Suppressor macrophage treated with lipopolysaccharide for 4 hours (primary cell): ENCODE results near the gene KRT16.
"Not testable (repeated sequence)": the region's sequence is repeated elsewhere in the genome, so short reads cannot be mapped to it uniquely, and the experiment has no call there.

Experiments used
- DNase-seq: peaks from one replicate; pipeline ENCODE4 v3.0.0-alpha.2; 2020

KRT16 gene

GRCh38 chr17:41614098-41614497 lies 1.5 kb upstream of the KRT16 start:
- no peak for DNase-seq

- DNase-seq, result no peak
Observed at GRCh38 chr17:41613277-41614082, 913 bp upstream of the KRT16 start.

GRCh38 chr17:41610965-41611640 lies 1.5 kb downstream of the KRT16 start:
- DNase-seq, result no peak

GRCh38 chr17:41610061-41610517 lies 2.5 kb downstream of the KRT16 start:
- DNase-seq, result not testable (repeated sequence)

- DNase-seq, result not testable (repeated sequence)
Observed at GRCh38 chr17:41606930-41607329, 5.6 kb downstream of the KRT16 start.

DNA sequence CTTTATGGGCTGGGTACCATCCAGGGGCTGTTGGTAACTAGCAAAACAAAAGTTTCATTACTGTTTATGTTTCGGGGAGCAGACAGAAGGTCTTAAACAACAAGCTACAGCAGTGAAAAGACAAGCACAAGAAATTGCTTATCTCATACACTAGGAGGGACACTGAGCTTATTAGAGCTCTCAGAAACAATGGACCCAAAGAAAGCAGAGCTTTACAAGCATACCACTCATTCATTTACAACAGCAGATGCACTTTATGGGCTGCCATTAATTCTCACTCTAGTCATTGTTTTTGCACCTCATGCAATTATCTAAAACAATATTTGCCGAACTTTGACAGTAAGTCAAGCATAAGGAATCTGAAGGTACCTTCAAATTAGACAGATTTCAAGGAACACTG lies 10.0 kb downstream of the KRT16 start:
- DNase-seq, result no peak

- DNase-seq, result no peak
Observed at GRCh38 chr17:41600318-41600717, 12.2 kb downstream of the KRT16 start.

GRCh38 chr17:41599680-41600079 lies 12.9 kb downstream of the KRT16 start:
- DNase-seq, result no peak

GRCh38 chr17:41595585-41595984 lies 17.0 kb downstream of the KRT16 start:
- no peak for DNase-seq

DNA sequence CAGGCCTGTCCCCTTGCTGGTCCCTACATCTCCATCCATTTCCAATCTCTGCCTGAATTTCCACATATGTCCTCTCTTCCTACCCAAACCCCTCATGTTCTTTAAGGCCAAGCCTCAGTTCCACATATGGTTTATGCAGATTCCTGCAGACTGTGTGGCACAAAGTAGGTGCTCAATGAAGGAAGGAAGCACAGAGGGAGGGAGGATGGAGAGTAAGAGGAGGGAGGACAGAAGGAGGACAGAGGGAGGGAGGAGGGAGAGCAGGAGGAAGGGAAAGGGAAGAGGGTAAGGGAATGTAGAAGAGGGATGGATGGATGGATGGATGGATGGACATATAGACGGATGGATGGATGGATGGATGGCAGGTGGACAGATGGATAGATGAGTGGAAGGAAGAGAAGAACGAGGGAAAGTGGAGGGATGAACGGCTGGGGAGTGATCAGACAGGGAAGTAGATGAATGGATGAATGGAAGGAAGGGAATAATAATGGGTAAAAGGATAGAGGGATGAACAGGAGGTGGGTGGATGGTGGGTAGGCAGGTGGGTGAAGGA lies 18.1 kb downstream of the KRT16 start:
- no peak for DNase-seq

GRCh38 chr17:41593306-41593981 lies 19.1 kb downstream of the KRT16 start:
- DNase-seq, result no peak

GRCh38 chr17:41592601-41593305 lies 19.8 kb downstream of the KRT16 start:
- no peak for DNase-seq

DNA sequence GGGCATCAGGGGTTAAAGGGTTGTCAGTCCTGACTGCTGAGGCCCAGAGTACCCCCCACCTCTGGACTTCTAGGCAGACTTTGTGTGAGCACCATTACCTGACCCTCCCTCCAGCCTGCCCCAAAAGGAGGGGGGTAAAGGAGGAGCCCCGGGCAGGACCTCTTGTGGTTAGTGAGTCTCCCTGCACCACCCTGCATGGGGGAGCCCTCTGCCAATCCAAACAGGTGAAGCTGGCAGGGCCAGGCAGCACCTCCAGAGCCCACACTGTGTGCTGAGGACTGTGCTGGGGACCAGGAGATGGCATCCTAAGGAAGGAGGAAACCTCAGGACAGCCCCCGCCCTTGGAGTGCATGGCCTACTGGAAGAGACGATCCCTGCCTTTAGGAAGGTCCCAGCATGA lies 23.3 kb downstream of the KRT16 start:
- no peak for DNase-seq

- DNase-seq, result no peak
Observed at GRCh38 chr17:41588126-41588810, 24.3 kb downstream of the KRT16 start.

GRCh38 chr17:41586863-41587495 lies 25.6 kb downstream of the KRT16 start, which contains the start of gene KRT14:
KRT14 (minus strand) TSS chr17:41586895; CDS start chr17:41586834, 61 bp downstream.
- no peak for DNase-seq

DNA sequence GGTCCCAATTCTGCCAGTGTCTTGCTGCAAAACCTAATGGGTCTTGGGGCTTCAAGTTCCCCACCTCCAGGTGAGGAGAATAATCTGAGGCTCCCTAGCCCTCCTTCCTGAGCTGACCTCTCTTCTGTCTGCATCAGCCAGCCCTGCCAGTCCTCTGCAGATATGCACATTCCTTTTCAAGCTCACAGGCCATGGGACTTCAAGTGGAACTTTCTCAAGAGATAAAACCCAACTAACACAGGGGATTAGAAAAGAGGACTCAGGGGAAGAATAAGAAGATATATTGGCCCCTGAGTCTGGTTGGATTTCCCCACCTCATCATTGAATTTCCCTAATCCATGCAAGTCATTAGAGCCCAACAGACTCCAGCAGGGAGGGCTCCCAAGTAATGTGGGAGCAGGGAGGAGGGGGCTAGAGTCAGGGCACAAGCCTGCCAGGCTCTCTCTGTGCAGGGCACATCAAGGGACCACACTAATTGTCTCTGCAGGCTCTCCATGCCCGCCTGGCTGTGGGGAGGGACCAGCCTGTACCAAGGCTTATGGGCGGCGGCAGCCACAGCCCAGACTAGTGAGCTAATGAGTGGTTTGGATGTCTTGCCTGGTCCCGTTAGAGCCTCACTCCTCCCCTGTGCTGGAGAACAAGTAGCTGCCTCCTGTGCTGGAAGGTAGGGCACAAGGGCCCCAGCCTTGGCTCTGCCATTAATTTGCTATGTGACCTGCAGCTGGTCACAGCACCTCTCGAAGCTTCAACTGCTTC lies 27.1 kb downstream of the KRT16 start:
- DNase-seq, result no peak

- DNase-seq, result not testable (repeated sequence)
Observed at GRCh38 chr17:41584331-41584927, 28.1 kb downstream of the KRT16 start.

- DNase-seq, result no peak
Observed at GRCh38 chr17:41583137-41584127, 29.1 kb downstream of the KRT16 start.
